Measurements from ENCODE around the gene HPCAL1.

The HPCAL1 gene

GRCh38 chr2:10372862-10373240 is 70.1 kb downstream of the HPCAL1 start:
- Histone ChIP-seq H3K79me2 (ENCODE audit: insufficient read depth, low read length) (peaks cover 94% of the 10 kb centered on the region; the same call in 1 of the 2 replicates), H3K4me1 (ENCODE audit: insufficient read depth, low read length, poor library complexity, severe bottlenecking) (peaks cover 33% of the 10 kb centered on the region), H3F3A (ENCODE audit: low read depth) (no peaks in the 10 kb centered on the region)

GRCh38 chr2:10373931-10374330 is 71.2 kb downstream of the HPCAL1 start:
- peaks cover 44% of the 10 kb centered on the region for H3K4me1 ChIP-seq (ENCODE audit: insufficient read depth, low read length, poor library complexity, severe bottlenecking)
- no peaks in the 10 kb centered on the region for H3F3A ChIP-seq (ENCODE audit: low read depth)
- no peaks in the 10 kb centered on the region for H3K36me3 ChIP-seq (ENCODE audit: insufficient read depth, low read length)
- no peaks in the 10 kb centered on the region for H4K20me1 ChIP-seq (ENCODE audit: insufficient read depth, low read length, poor library complexity, severe bottlenecking)
- no peak overlapping the region for H3K4me2 ChIP-seq (ENCODE audit: low read depth, low read length, poor library complexity, severe bottlenecking)
- no peaks in the 10 kb centered on the region for H3K27me3 ChIP-seq (ENCODE audit: insufficient read depth, low read length, poor library complexity, severe bottlenecking)
- TF ChIP-seq EZH2phosphoT487 (IDR thresholded peaks at IDR 0.05; ENCODE audit: borderline replicate concordance) (no peak), CTCF (conservative IDR thresholded peaks at IDR 0.05; ENCODE audit: low read length) (no peak)
- no peak overlapping the region for H2AFZ ChIP-seq (ENCODE audit: low read length)
- H3K9me2 ChIP-seq (replicated peaks; ENCODE audit: low read depth, low read length) = no peaks in the 10 kb centered on the region
- H3K9ac ChIP-seq (ENCODE audit: low read depth, low read length, poor library complexity, severe bottlenecking) = no peak overlapping the region
- H3K4me3 ChIP-seq (ENCODE audit: low read length, poor library complexity, severe bottlenecking) = no peak overlapping the region
- peaks cover 91% of the 10 kb centered on the region; the same call in 1 of the 2 replicates for H3K79me2 ChIP-seq (ENCODE audit: insufficient read depth, low read length)
- H3K9me3 ChIP-seq (ENCODE audit: insufficient read depth, low read depth, low read length) = no peaks in the 10 kb centered on the region

More at GRCh38 chr2:10372862-10373240, 70.1 kb downstream of the HPCAL1 start:
- no peak overlapping the region for H3K4me2 ChIP-seq (ENCODE audit: low read depth, low read length, poor library complexity, severe bottlenecking)
- H3K36me3 ChIP-seq (ENCODE audit: insufficient read depth, low read length) = no peaks in the 10 kb centered on the region
- no peak overlapping the region for H2AFZ ChIP-seq (ENCODE audit: low read length)
- no peak overlapping the region for H3K4me3 ChIP-seq (ENCODE audit: low read length, poor library complexity, severe bottlenecking)
- no peak overlapping the region for H3K9ac ChIP-seq (ENCODE audit: low read depth, low read length, poor library complexity, severe bottlenecking)
- TF ChIP-seq CTCF (conservative IDR thresholded peaks at IDR 0.05; ENCODE audit: low read length) (no peak), EZH2phosphoT487 (IDR thresholded peaks at IDR 0.05; ENCODE audit: borderline replicate concordance) (no peak)
- H4K20me1 ChIP-seq (ENCODE audit: insufficient read depth, low read length, poor library complexity, severe bottlenecking) = no peaks in the 10 kb centered on the region
- no peaks in the 10 kb centered on the region for H3K9me3 ChIP-seq (ENCODE audit: insufficient read depth, low read depth, low read length)
- no peaks in the 10 kb centered on the region for H3K9me2 ChIP-seq (replicated peaks; ENCODE audit: low read depth, low read length)
- no peaks in the 10 kb centered on the region for H3K27me3 ChIP-seq (ENCODE audit: insufficient read depth, low read length, poor library complexity, severe bottlenecking)

GRCh38 chr2:10374362-10374943 is 71.7 kb downstream of the HPCAL1 start:
- Histone ChIP-seq H3K4me1 (ENCODE audit: insufficient read depth, low read length, poor library complexity, severe bottlenecking) (peaks cover 49% of the 10 kb centered on the region), H3K9me3 (ENCODE audit: insufficient read depth, low read depth, low read length) (no peaks in the 10 kb centered on the region), H4K20me1 (ENCODE audit: insufficient read depth, low read length, poor library complexity, severe bottlenecking) (no peaks in the 10 kb centered on the region), H3K27me3 (ENCODE audit: insufficient read depth, low read length, poor library complexity, severe bottlenecking) (no peaks in the 10 kb centered on the region), H3K36me3 (ENCODE audit: insufficient read depth, low read length) (no peaks in the 10 kb centered on the region), H3K4me2 (ENCODE audit: low read depth, low read length, poor library complexity, severe bottlenecking) (no peak overlapping the region), H3K9ac (ENCODE audit: low read depth, low read length, poor library complexity, severe bottlenecking) (no peak overlapping the region), H3K79me2 (ENCODE audit: insufficient read depth, low read length) (peaks cover 91% of the 10 kb centered on the region; the same call in 1 of the 2 replicates), H3K4me3 (ENCODE audit: low read length, poor library complexity, severe bottlenecking) (no peak overlapping the region), H2AFZ (ENCODE audit: low read length) (no peak overlapping the region), H3F3A (ENCODE audit: low read depth) (no peaks in the 10 kb centered on the region), H3K9me2 (replicated peaks; ENCODE audit: low read depth, low read length) (no peaks in the 10 kb centered on the region)
- no peak for TF ChIP-seq EZH2phosphoT487 (IDR thresholded peaks at IDR 0.05; ENCODE audit: borderline replicate concordance)
- TF ChIP-seq CTCF (conservative IDR thresholded peaks at IDR 0.05; ENCODE audit: low read length) = no peak

Measured in Loucy (cell line).